ENCODE measurements around the gene GPR137.
"Not testable (repeated sequence)": the region's sequence is repeated elsewhere in the genome, so short reads cannot be mapped to it uniquely, and the experiment has no call there.

Gene GPR137

GRCh38 chr11:64313491-64314145 lies 28.0 kb downstream of the GPR137 start:
- Mint-ChIP-seq H3K27me3 (no peaks in the 10 kb centered on the region), H3K27ac (peak overlapping the region; percentile 24 to 36), H3K9me3 (no peaks in the 10 kb centered on the region), H3K4me1 (peaks cover 61% of the 10 kb centered on the region), H3K4me3 (no peak overlapping the region)
- ATAC-seq (no peak), DNase-seq (no peak)

- Mint-ChIP-seq H3K27me3 (no peaks in the 10 kb centered on the region), H3K4me1 (peaks cover 64% of the 10 kb centered on the region), H3K4me3 (no peak overlapping the region), H3K9me3 (no peaks in the 10 kb centered on the region), H3K27ac (peak overlapping the region; percentile 31 to 70)
- DNase-seq (no peak), ATAC-seq (no peak)
Observed at GRCh38 chr11:64314146-64314804, 28.6 kb downstream of the GPR137 start.

- Mint-ChIP-seq H3K4me1 (peaks cover 68% of the 10 kb centered on the region), H3K9me3 (no peaks in the 10 kb centered on the region), H3K27ac (peak overlapping the region in 1 of 2 donors; percentile 31), H3K4me3 (no peak overlapping the region), H3K27me3 (no peaks in the 10 kb centered on the region)
- no peak for ATAC-seq
- no peak for DNase-seq
Observed at GRCh38 chr11:64314805-64315561, 29.3 kb downstream of the GPR137 start.

- H3K27me3 Mint-ChIP-seq, H3K9me3 Mint-ChIP-seq, ATAC-seq, DNase-seq: not testable (repeated sequence)
- Mint-ChIP-seq H3K4me3 (peak overlapping the region; percentile 92 to 98), H3K27ac (peak overlapping the region; percentile 100), H3K4me1 (peaks cover 74% of the 10 kb centered on the region)
Observed at GRCh38 chr11:64315667-64316526, 30.2 kb downstream of the GPR137 start.

- Mint-ChIP-seq H3K27ac (peak overlapping the region; percentile 100), H3K27me3 (no peaks in the 10 kb centered on the region), H3K4me3 (peak overlapping the region; percentile 92 to 98), H3K9me3 (no peaks in the 10 kb centered on the region), H3K4me1 (peaks cover 79% of the 10 kb centered on the region)
- DNase-seq (peak in 1 of 2 donors; percentile 52), ATAC-seq (peak; percentile 1)
Observed at GRCh38 chr11:64316672-64317324, 31.1 kb downstream of the GPR137 start.

- peak within 1 kb of the TSS; percentile 92 to 98 for H3K4me3 Mint-ChIP-seq
- peak; percentile 84 for ATAC-seq
- H3K4me1 Mint-ChIP-seq = peaks cover 79% of the 10 kb centered on the region
Observed at GRCh38 chr11:64317325-64317960, 31.8 kb downstream of the GPR137 start, which contains the start of gene TRMT112. TRMT112 (minus strand) TSS chr11:64317559; CDS start chr11:64317526, 33 bp downstream.

GRCh38 chr11:64317961-64318765 lies 32.5 kb downstream of the GPR137 start, which contains the start of gene PRDX5:
PRDX5 (plus strand) TSS chr11:64318121; CDS start chr11:64318216, 95 bp downstream.
- ATAC-seq (peak; percentile 83), DNase-seq (peak; percentile 96 to 98)
- Mint-ChIP-seq H3K9me3 (no peaks in the 10 kb centered on the region), H3K4me1 (peaks cover 75% of the 10 kb centered on the region), H3K27ac (peak within 1 kb of the TSS; percentile 100), H3K27me3 (no peaks in the 10 kb centered on the region), H3K4me3 (peak within 1 kb of the TSS; percentile 92 to 98)

More at GRCh38 chr11:64317325-64317960, 31.8 kb downstream of the GPR137 start, which contains the start of gene TRMT112:
- peak within 1 kb of the TSS; percentile 100 for H3K27ac Mint-ChIP-seq
- H3K27me3 Mint-ChIP-seq = no peaks in the 10 kb centered on the region
- H3K9me3 Mint-ChIP-seq = no peaks in the 10 kb centered on the region
- peak; percentile 92 to 98 for DNase-seq

GRCh38 chr11:64318766-64319761 lies 33.4 kb downstream of the GPR137 start:
- Mint-ChIP-seq H3K4me3 (peak overlapping the region; percentile 92 to 98), H3K27me3 (no peaks in the 10 kb centered on the region), H3K4me1 (peaks cover 68% of the 10 kb centered on the region), H3K27ac (peak overlapping the region; percentile 100), H3K9me3 (no peaks in the 10 kb centered on the region)
- DNase-seq = no peak
- no peak for ATAC-seq

GRCh38 chr11:64320556-64320955 lies 34.9 kb downstream of the GPR137 start:
- ATAC-seq = no peak
- no peak overlapping the region for H3K4me3 Mint-ChIP-seq
- H3K27me3 Mint-ChIP-seq = no peaks in the 10 kb centered on the region
- H3K9me3 Mint-ChIP-seq = no peaks in the 10 kb centered on the region
- H3K27ac Mint-ChIP-seq = peak overlapping the region in 1 of 2 donors; percentile 79
- peaks cover 57% of the 10 kb centered on the region for H3K4me1 Mint-ChIP-seq
- DNase-seq = no peak

- no peaks in the 10 kb centered on the region for H3K9me3 Mint-ChIP-seq
- ATAC-seq = no peak
- H3K27me3 Mint-ChIP-seq = no peaks in the 10 kb centered on the region
- DNase-seq = no peak
- H3K27ac Mint-ChIP-seq = peak overlapping the region in 1 of 2 donors; percentile 56
- no peak overlapping the region for H3K4me3 Mint-ChIP-seq
- peaks cover 54% of the 10 kb centered on the region for H3K4me1 Mint-ChIP-seq
Observed at GRCh38 chr11:64321026-64321425, 35.4 kb downstream of the GPR137 start.

- no peak for DNase-seq
- no peaks in the 10 kb centered on the region for H3K9me3 Mint-ChIP-seq
- H3K27ac Mint-ChIP-seq = no peak overlapping the region
- peaks cover 49% of the 10 kb centered on the region for H3K4me1 Mint-ChIP-seq
- no peak for ATAC-seq
- no peak overlapping the region for H3K4me3 Mint-ChIP-seq
- H3K27me3 Mint-ChIP-seq = no peaks in the 10 kb centered on the region
Observed at GRCh38 chr11:64321533-64321932, 35.9 kb downstream of the GPR137 start.

- no peaks in the 10 kb centered on the region for H3K9me3 Mint-ChIP-seq
Observed at GRCh38 chr11:64322925-64323260, 37.2 kb downstream of the GPR137 start.

More at GRCh38 chr11:64322925-64323260, 37.2 kb downstream of the GPR137 start:
- Mint-ChIP-seq H3K4me1 (peaks cover 40% of the 10 kb centered on the region), H3K27ac (peak overlapping the region; percentile 28 to 75), H3K27me3 (no peaks in the 10 kb centered on the region), H3K4me3 (no peak overlapping the region)
- ATAC-seq (no peak), DNase-seq (no peak)
